GM12878 (cell line): ENCODE data around the gene NUPR1.

Experiments used
- BACH1 ChIP-seq: fragments of 450-650 bp; IDR thresholded peaks from 2 replicates; pipeline ENCODE4 v1.6.1; 2017; ENCODE audit warnings: mild to moderate bottlenecking, borderline replicate concordance
- CEBPB ChIP-seq, 2 experiments: fragments of 150-350 bp in 1 of 2; IDR thresholded peaks; 2 replicates each; pipeline ENCODE4 v1.6.1; 2012 to 2014; ENCODE audit warnings: low read depth in 2 of 2, low read length in 2 of 2, borderline replicate concordance in 1 of 2, inconsistent platforms in 1 of 2
- CHD2 ChIP-seq: IDR thresholded peaks from 2 replicates; pipeline ENCODE4 v1.6.1; 2011; ENCODE audit warnings: low read depth, low read length, improper control_type of control experiment, borderline replicate concordance
- EZH2 ChIP-seq: IDR thresholded peaks from 2 replicates; pipeline ENCODE4 v1.6.1; 2012; ENCODE audit warnings: low read depth, mild to moderate bottlenecking, control low read depth, inconsistent platforms, low read length, borderline replicate concordance; ENCODE audit not compliant: control insufficient read depth
- HCFC1 ChIP-seq: fragments of 150-350 bp; IDR thresholded peaks from 2 replicates; pipeline ENCODE4 v1.6.1; 2014; ENCODE audit warnings: low read length
- JUNB ChIP-seq: IDR thresholded peaks from 2 replicates; pipeline ENCODE4 v1.6.1; 2016; ENCODE audit warnings: antibody characterized with exemption, mild to moderate bottlenecking
- RELA ChIP-seq: fragments of 450-650 bp; IDR thresholded peaks from 2 replicates; pipeline ENCODE4 v1.8.0; 2014; ENCODE audit warnings: borderline replicate concordance; ENCODE audit not compliant: partially characterized antibody
- SIN3A ChIP-seq: IDR thresholded peaks from 2 replicates; pipeline ENCODE4 v1.6.1; 2012; ENCODE audit warnings: low read depth, low read length, improper control_type of control experiment
- SMC3 ChIP-seq: IDR thresholded peaks from 2 replicates; pipeline ENCODE4 v1.6.1; 2011; ENCODE audit warnings: low read length, improper control_type of control experiment, borderline replicate concordance
- TF ChIP-seq, protein P1 (sequence below), 3 experiments: IDR thresholded peaks in 2 of 3; conservative IDR thresholded peaks in 1 of 3; 2 replicates each; pipeline ENCODE4 v1.5.1; 2011; ENCODE audit warnings: low read depth in 3 of 3, low read length in 3 of 3, mild to moderate bottlenecking in 3 of 3, control low read depth in 2 of 3, moderate library complexity in 2 of 3, inconsistent platforms in 1 of 3, mixed read lengths in 1 of 3; ENCODE audit not compliant: control insufficient read depth in 2 of 3, insufficient read depth in 1 of 3; ENCODE audit errors: extremely low read depth in 1 of 3
- TF ChIP-seq, protein P2 (sequence below): fragments of 450-650 bp; IDR thresholded peaks from 2 replicates; pipeline ENCODE4 v1.6.1; 2014; ENCODE audit warnings: mild to moderate bottlenecking
- TF ChIP-seq, protein P3 (sequence below): IDR thresholded peaks from 2 replicates; pipeline ENCODE4 v1.6.1; 2012; ENCODE audit warnings: mild to moderate bottlenecking, low read depth, low read length
- TF ChIP-seq, protein P4 (sequence below): IDR thresholded peaks from 2 replicates; pipeline ENCODE4 v1.6.1; 2011; ENCODE audit warnings: borderline replicate concordance, low read depth, mild to moderate bottlenecking, moderate library complexity, mixed read lengths, low read length; ENCODE audit not compliant: insufficient read depth; ENCODE audit errors: extremely low read length

DNA sequence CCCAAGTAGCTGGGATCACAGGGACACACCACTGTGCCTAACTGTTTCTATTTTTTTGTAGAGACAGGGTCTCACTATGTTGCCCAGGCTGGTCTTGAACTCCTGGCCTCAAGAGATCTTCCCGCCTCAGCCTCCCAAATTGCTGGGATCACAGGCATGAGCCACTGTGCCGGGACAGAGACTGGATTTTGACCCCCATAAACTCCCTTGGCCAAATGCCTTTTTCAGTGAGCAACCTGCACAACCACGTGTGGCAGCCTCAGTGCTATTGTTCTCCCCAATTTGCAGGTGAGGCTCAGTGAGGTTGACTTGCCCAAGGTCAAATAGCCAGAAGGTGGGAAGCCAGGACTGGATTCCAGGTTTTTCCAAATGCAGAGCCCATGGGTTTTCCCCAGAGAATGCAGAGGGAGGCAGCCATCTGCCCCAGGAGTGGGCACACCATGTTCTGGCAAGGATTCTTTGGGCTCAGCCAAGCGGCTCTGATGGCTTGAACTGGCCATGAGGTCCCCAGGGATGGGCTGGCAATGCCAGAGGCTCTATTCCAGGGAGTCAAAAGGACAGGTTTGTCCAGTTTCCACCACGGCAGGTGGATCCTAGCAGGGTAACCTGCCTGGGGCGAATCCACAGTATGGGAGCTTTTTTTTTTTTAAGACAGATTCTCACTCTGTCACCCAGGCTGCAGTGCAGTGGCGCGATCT is 33.9 kb downstream of the NUPR1 start:
- TF ChIP-seq HCFC1 (no peak), BACH1 (no peak), RELA (no peak), SIN3A (no peak), SMC3 (no peak), CEBPB (IDR thresholded peaks at IDR 0.05; ENCODE audit: borderline replicate concordance in 1 of 2, low read depth in 2 of 2, low read length in 2 of 2) (no peak), CHD2 (no peak), EZH2 (no peak), JUNB (no peak)
- TF ChIP-seq, protein P1, sequence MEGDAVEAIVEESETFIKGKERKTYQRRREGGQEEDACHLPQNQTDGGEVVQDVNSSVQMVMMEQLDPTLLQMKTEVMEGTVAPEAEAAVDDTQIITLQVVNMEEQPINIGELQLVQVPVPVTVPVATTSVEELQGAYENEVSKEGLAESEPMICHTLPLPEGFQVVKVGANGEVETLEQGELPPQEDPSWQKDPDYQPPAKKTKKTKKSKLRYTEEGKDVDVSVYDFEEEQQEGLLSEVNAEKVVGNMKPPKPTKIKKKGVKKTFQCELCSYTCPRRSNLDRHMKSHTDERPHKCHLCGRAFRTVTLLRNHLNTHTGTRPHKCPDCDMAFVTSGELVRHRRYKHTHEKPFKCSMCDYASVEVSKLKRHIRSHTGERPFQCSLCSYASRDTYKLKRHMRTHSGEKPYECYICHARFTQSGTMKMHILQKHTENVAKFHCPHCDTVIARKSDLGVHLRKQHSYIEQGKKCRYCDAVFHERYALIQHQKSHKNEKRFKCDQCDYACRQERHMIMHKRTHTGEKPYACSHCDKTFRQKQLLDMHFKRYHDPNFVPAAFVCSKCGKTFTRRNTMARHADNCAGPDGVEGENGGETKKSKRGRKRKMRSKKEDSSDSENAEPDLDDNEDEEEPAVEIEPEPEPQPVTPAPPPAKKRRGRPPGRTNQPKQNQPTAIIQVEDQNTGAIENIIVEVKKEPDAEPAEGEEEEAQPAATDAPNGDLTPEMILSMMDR (IDR thresholded peaks at IDR 0.05 in 2 of 3, conservative IDR thresholded peaks at IDR 0.05 in 1 of 3; ENCODE audit: control insufficient read depth in 2 of 3, extremely low read depth in 1 of 3, insufficient read depth in 1 of 3, low read depth in 3 of 3, low read length in 3 of 3): no peak
- TF ChIP-seq, protein P2, sequence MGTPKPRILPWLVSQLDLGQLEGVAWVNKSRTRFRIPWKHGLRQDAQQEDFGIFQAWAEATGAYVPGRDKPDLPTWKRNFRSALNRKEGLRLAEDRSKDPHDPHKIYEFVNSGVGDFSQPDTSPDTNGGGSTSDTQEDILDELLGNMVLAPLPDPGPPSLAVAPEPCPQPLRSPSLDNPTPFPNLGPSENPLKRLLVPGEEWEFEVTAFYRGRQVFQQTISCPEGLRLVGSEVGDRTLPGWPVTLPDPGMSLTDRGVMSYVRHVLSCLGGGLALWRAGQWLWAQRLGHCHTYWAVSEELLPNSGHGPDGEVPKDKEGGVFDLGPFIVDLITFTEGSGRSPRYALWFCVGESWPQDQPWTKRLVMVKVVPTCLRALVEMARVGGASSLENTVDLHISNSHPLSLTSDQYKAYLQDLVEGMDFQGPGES: no peak
- TF ChIP-seq, protein P3, sequence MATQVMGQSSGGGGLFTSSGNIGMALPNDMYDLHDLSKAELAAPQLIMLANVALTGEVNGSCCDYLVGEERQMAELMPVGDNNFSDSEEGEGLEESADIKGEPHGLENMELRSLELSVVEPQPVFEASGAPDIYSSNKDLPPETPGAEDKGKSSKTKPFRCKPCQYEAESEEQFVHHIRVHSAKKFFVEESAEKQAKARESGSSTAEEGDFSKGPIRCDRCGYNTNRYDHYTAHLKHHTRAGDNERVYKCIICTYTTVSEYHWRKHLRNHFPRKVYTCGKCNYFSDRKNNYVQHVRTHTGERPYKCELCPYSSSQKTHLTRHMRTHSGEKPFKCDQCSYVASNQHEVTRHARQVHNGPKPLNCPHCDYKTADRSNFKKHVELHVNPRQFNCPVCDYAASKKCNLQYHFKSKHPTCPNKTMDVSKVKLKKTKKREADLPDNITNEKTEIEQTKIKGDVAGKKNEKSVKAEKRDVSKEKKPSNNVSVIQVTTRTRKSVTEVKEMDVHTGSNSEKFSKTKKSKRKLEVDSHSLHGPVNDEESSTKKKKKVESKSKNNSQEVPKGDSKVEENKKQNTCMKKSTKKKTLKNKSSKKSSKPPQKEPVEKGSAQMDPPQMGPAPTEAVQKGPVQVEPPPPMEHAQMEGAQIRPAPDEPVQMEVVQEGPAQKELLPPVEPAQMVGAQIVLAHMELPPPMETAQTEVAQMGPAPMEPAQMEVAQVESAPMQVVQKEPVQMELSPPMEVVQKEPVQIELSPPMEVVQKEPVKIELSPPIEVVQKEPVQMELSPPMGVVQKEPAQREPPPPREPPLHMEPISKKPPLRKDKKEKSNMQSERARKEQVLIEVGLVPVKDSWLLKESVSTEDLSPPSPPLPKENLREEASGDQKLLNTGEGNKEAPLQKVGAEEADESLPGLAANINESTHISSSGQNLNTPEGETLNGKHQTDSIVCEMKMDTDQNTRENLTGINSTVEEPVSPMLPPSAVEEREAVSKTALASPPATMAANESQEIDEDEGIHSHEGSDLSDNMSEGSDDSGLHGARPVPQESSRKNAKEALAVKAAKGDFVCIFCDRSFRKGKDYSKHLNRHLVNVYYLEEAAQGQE: no peak
- TF ChIP-seq, protein P4, sequence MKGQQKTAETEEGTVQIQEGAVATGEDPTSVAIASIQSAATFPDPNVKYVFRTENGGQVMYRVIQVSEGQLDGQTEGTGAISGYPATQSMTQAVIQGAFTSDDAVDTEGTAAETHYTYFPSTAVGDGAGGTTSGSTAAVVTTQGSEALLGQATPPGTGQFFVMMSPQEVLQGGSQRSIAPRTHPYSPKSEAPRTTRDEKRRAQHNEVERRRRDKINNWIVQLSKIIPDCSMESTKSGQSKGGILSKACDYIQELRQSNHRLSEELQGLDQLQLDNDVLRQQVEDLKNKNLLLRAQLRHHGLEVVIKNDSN: no peak
